Lung (tissue), 12 donors: ENCODE measurements around the gene FAM177A1. TPM values are rescaled to one million over a fixed set of nuclear protein-coding genes. Genes with fewer than 3 reads are reported as not detected.

Source experiments
- ATAC-seq: fragments of 200-7000 bp; cut with Tn5 transposase; one replicate; pipeline ENCODE4 v1.9.1; 2020; ENCODE audit warnings: moderate number of reproducible peaks; ENCODE audit not compliant: insufficient read depth, low FRiP score
- DNase-seq, 3 donors: peaks; one replicate each; pipeline ENCODE4 v3.0.0-alpha.2; 2013 to 2017
- H3K27ac ChIP-seq, 2 donors: one replicate each; pipeline ENCODE4 v1.5.1; 2013; ENCODE audit warnings: mild to moderate bottlenecking in 2 of 2, moderate library complexity in 2 of 2, control low read depth in 1 of 2, inconsistent platforms in 1 of 2, low read depth in 1 of 2, low read length in 1 of 2
- H3K27me3 ChIP-seq, 3 donors: one replicate each; pipeline ENCODE4 v1.5.1; 2013; ENCODE audit warnings: low read length in 2 of 3; ENCODE audit not compliant: control insufficient read depth in 3 of 3, insufficient read depth in 3 of 3
- H3K36me3 ChIP-seq, 4 donors: one replicate each; pipeline ENCODE4 v1.5.1; 2013; ENCODE audit warnings: low read length in 4 of 4, mild to moderate bottlenecking in 1 of 4, moderate library complexity in 1 of 4; ENCODE audit not compliant: control insufficient read depth in 4 of 4, insufficient read depth in 4 of 4
- H3K4me1 ChIP-seq, 5 donors: one replicate each; pipeline ENCODE4 v1.5.1; 2013; ENCODE audit warnings: low read length in 5 of 5, mild to moderate bottlenecking in 2 of 5, moderate library complexity in 1 of 5; ENCODE audit not compliant: control insufficient read depth in 5 of 5, insufficient read depth in 5 of 5
- H3K4me3 ChIP-seq: one replicate; pipeline ENCODE4 v1.5.1; 2013; ENCODE audit warnings: mild to moderate bottlenecking, control low read depth, moderate library complexity
- H3K9ac ChIP-seq, 2 donors: one replicate each; pipeline ENCODE4 v1.5.1; 2013; ENCODE audit warnings: low read length in 2 of 2, control low read depth in 1 of 2; ENCODE audit not compliant: insufficient read depth in 1 of 2
- H3K9me3 ChIP-seq, 4 donors: one replicate each; pipeline ENCODE4 v1.5.1; 2013; ENCODE audit warnings: low read length in 3 of 4, mild to moderate bottlenecking in 1 of 4, moderate library complexity in 1 of 4; ENCODE audit not compliant: control insufficient read depth in 4 of 4, insufficient read depth in 3 of 4
- CTCF ChIP-seq: IDR thresholded peaks from 2 replicates; pipeline ENCODE4 v1.5.1; 2012; ENCODE audit warnings: mild to moderate bottlenecking; ENCODE audit errors: control extremely low read depth, extremely low read depth
- WGBS, 2 donors: extraction: QIAGEN DNeasy Blood & Tissue Kit; methylation state at CpG; one replicate each; pipeline ENCODE4 v1.1.7; 2013; 5-methylcytosine and 5-hydroxymethylcytosine counted together
- polyA plus RNA-seq, 2 donors: library from polyadenylated mRNA; stranded (reverse); fragments of 200-250 nt; gene quantifications; one replicate each; pipeline ENCODE4 v1.2.1, GENCODE V29; 2013
- total RNA-seq, 2 donors: library from RNA; depleted of rRNA in 1 of 2; stranded (reverse); fragments of >200 nt in 1 of 2; gene quantifications; one replicate each; pipeline ENCODE4 v1.2.1, GENCODE V29; 2014 to 2021
- donor health status: control.
- donor health status: control.
- donor health status: Bipolar disorder and iron deficiency.
- donor health status: healthy.
- donor health status: DM: yes; HTN: yes; CAD: no.

FAM177A1 gene
- total and polyA plus RNA-seq, 4 donors = 62.3 to 153 (median 81.0) TPM

GRCh38 chr14:35045798-35046047, 349 bp upstream of the FAM177A1 start:
- Histone ChIP-seq H3K27me3 (no peaks in the 10 kb centered on the region), H3K4me1 (peaks cover 0 to 10% (median 4%) of the 10 kb centered on the region in 5 donors), H3K9ac (peak overlapping the region; percentile 93 to 99), H3K27ac (peak overlapping the region; percentile 98 to 99), H3K9me3 (peaks cover 0 to 2% (median 0%) of the 10 kb centered on the region in 4 donors), H3K4me3 (peak overlapping the region; percentile 37), H3K36me3 (peaks cover 0 to 2% (median 0%) of the 10 kb centered on the region in 4 donors)
- TF ChIP-seq CTCF = no peak
- no peak for DNase-seq
- 1% methylated on average over 6 of the region's 6 CpGs for WGBS, 2 donors
- no peak for ATAC-seq

DNA sequence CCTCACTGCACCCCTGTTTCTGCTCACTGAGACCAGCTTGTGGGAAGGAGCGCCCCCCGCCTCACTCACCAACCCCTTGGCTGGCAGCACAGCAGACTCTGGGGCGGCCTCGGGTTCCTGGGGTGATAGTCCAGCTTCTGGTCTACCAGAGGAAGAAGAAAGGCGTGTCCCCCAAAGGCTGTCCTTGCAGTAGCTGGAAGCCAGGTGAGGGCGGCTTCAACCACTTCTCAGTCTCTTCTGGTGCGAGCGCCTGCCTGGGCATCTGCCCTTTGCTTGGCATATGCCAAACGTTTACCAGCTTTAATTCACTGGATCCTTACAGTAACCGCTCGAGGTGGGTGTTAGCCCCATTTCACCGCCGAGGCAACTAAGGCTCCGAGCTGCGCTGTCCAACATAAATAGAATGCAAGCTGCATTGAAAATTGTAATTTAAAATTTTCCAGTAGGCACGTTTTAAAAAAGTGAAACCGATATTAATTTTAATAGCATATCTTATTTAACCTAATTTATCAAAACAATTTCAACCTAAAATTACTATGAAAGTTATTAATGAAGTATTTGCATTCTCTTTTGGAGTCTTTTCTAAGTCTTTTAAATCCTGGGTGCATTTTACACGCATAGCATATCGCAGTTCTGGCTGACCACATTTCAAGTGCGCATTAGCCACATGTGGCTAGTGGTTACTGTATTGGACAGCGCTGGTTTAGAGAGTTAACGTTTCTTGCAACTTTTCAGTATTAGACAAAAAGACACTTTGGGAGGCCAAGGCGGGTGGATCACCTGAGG, 872 bp downstream of the FAM177A1 start:
- H3K27ac ChIP-seq = peak overlapping the region; percentile 97 to 99
- H3K27me3 ChIP-seq = no peaks in the 10 kb centered on the region
- no peak for TF ChIP-seq CTCF
- peak overlapping the region; percentile 68 to 73 for H3K9ac ChIP-seq
- H3K9me3 ChIP-seq = peaks cover 0 to 2% (median 0%) of the 10 kb centered on the region in 4 donors
- ATAC-seq (peak; percentile 23), DNase-seq (peak in 1 of 3 donors; percentile 48)
- WGBS, 2 donors = 22 to 25% methylated on average over 23 of the region's 23 CpGs
- H3K4me1 ChIP-seq = peaks cover 0 to 10% (median 8%) of the 10 kb centered on the region in 5 donors
- peaks cover 0 to 2% (median 0%) of the 10 kb centered on the region in 4 donors for H3K36me3 ChIP-seq
- peak overlapping the region; percentile 99 for H3K4me3 ChIP-seq

- no peak overlapping the region for H3K27ac ChIP-seq
- no peaks in the 10 kb centered on the region for H3K27me3 ChIP-seq
- H3K36me3 ChIP-seq = peaks cover 0 to 2% (median 0%) of the 10 kb centered on the region in 4 donors
- TF ChIP-seq CTCF = no peak
- H3K9me3 ChIP-seq = peaks cover 0 to 2% (median 0%) of the 10 kb centered on the region in 4 donors
- no peak overlapping the region for H3K4me3 ChIP-seq
- no peak for ATAC-seq
- DNase-seq = no peak
- H3K9ac ChIP-seq = no peak overlapping the region
- peaks cover 0 to 10% (median 8%) of the 10 kb centered on the region in 5 donors for H3K4me1 ChIP-seq
- 47 to 84% methylated on average over 4 of the region's 4 CpGs for WGBS, 2 donors
Measured at GRCh38 chr14:35047976-35048513, 2.0 kb downstream of the FAM177A1 start.
